Measurements from ENCODE around the gene C2CD4C. TPM values are rescaled to one million over a fixed set of nuclear protein-coding genes. Genes with fewer than 3 reads are reported as not detected.
"Not testable (repeated sequence)": the region's sequence is repeated elsewhere in the genome, so short reads cannot be mapped to it uniquely, and the experiment has no call there.

Gene C2CD4C
- total RNA-seq, 1 donor from 2014 or later, result 3.7 TPM

DNA sequence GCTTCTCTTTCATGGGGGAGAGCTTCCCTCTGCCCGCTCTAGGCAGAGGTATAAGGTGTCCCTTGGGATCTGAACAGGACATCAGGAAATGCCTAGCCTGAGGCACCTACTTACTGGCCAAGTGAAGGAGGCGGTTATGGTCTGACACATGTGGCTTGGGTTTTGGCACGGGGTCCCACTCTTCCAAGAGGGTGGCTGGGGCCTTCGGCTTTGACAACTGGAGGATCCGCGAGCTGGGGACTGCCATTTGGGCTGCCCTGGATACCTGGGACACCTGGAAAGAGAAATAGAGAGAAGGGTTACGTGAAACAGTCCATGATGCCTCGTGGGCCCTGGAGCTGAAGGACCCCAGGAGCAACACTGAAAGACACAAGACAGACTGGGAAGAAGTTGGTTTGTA, 42.0 kb downstream of the C2CD4C start:
- DNase-seq (ENCODE audit: low read depth in 2 of 2), result no peak

DNA sequence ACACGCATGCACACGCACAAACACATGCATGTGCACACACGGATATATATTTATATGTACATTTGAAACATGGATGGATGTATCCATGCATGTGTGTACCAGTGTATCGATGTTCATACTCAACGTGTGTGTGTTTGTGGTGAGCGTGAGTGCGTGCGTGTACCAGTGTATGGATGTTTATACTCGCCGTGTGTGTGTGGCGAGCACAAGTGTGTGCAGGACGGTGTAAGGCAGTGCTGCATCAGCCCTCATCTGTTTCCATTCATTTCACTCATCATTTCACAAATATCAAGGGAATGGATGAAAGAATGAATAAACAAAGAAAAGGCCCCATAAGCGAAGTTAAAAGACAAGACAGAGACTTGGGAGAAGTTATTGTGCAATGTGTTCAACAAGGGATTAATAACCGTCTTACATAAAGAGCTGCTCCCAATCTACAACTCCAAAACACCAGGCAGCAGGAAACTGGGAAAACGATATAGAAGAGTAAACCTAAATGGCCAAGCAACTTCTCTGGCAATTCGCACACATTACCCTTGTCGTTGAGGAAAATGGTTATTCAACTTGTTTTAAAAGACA, 42.7 kb downstream of the C2CD4C start:
- DNase-seq (ENCODE audit: low read depth in 2 of 2), result no peak

DNA sequence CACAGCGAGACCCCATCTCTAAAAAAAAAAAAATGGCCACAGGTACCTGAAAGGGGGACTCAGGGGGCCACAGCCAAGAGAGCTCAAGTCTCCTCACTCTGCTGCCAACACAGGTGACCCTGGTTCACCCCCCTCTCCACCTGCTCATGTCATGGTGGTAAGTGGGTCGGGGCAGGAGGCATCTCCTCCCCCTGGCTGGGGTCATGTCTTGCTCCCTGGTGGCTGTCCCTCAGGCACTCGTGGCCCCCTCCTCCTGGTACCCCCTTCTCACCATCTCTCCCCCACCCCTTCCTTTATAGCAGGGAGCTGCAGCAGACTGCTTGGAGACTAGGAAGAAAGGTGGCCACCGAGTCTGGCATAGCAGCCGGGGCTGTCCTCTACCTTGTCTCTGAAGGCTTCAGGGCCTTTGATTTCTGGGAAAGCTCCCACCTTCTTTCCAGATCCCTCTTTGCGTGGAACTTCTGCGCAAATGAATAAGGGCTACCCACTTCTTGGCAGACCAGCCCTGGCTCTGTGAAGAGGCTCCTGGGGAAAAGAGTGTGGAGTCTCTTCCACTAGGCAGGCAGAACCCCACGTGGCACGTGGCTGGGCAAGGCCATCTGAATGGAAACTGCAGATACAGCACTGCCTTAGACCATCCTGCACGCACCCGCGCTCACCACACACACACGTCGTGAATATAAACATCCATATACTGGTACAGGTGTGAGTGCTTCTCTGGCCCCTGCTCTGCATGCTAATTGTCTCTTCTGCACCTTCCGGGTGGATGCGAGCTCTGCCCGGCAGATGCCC, 44.3 kb downstream of the C2CD4C start:
- DNase-seq (ENCODE audit: low read depth in 2 of 2), result no peak

DNA sequence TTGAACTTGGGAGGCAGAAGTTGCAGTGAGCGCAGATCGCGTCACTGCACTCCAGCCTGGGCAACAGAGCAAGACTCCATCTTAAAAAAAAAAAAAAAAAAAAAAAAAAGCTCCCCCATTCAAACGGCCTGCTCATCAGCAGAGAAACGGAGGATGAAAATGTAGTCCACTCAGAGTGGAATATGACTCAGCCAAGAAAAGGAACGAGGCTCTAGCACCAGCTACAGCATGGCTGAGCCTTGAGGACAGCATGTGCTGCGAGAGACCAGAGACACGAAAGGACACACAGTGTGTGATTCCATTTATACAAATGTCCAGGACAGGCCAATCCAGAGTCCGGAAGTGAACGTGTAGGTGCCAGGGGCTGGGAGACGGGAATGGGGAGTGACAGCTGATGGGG, 46.3 kb downstream of the C2CD4C start:
- no peak for DNase-seq (ENCODE audit: low read depth in 2 of 2)

DNA sequence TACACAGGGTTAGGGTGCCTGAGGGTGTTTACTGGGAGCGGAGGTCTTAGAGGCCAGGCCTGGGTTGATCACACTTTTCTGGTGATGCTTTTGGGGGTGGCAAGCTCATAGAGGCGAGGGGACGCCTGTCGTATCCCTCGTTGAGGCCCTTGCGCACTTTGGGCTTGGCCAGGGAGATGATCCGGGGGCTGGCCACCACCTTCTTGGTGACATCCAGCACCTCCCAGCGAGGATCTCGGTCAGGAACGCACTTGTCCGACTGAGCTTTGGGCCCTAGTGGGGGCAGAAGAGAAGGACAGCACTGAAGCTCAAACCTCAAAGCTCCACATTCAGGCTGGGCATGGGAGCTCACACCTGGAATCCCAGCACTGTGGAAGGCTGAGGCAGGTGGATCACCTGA, 46.8 kb downstream of the C2CD4C start:
- no peak for DNase-seq (ENCODE audit: low read depth in 2 of 2)

DNA sequence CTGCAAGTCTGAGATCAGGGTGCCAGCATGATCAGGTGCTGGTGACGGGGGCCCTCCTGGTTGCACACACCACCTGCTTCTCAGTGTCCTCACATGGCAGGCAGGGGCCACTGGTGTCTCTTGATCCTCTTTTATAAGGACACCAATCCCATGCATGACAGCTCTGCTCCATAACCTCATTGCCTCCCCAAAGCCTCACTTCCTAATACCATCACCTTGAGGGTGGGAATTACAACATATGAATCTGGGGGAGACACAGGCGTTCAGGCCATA, 49.4 kb downstream of the C2CD4C start:
- no peak for DNase-seq (ENCODE audit: low read depth in 2 of 2)

DNA sequence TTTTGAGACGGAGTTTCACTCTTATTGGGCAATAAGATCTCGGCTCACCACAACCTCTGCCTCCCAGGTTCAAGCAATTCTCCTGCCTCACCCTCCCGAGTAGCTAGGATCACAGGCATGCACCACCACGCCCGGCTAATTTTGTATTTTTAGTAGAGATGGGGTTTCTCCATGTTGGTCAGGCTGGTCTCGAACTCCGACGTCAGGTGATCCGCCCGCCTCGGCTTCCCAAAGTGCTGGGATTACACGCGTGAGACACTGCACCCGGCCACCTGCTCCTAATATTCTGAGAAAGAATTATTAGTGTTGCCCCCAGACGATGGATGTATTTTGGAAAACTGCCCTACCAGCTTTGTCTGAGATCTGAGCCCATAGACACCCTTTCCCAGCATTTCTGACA, 53.4 kb downstream of the C2CD4C start:
- DNase-seq (ENCODE audit: low read depth in 2 of 2), result not testable (repeated sequence)

Other genes with a start within 250 kb of the C2CD4C start
- 20.5 and 36.7 TPM in 2 replicates for gene PLPP2, start 117.7 kb downstream of the C2CD4C start, total RNA-seq
- gene MIER2, start 64.4 kb downstream of the C2CD4C start, total RNA-seq, result 7.7 and 10.1 TPM in 2 replicates
- 7.6 and 35.0 TPM in 2 replicates for gene SHC2, start 51.9 kb upstream of the C2CD4C start, total RNA-seq
- 0.13 TPM in 1 of 2 replicates, not detected in the other for gene MADCAM1, start 87.3 kb upstream of the C2CD4C start, total RNA-seq
- gene TPGS1, start 98.3 kb upstream of the C2CD4C start, total RNA-seq, result 27.5 and 31.9 TPM in 2 replicates
- 85.2 and 89.6 TPM in 2 replicates for gene CDC34, start 122.6 kb upstream of the C2CD4C start, total RNA-seq
- gene GZMM, start 134.9 kb upstream of the C2CD4C start, total RNA-seq, result not detected in 2 replicates
- 205 and 268 TPM in 2 replicates for gene BSG, start 163.4 kb upstream of the C2CD4C start, total RNA-seq
- gene HCN2, start 180.7 kb upstream of the C2CD4C start, total RNA-seq, result 0.39 and 0.76 TPM in 2 replicates
- 19.3 and 23.9 TPM in 2 replicates for gene POLRMT, start 224.4 kb upstream of the C2CD4C start, total RNA-seq
- gene FGF22, start 230.7 kb upstream of the C2CD4C start, total RNA-seq, result not detected in 2 replicates

Measured in dermis microvascular lymphatic vessel endothelial cell (primary cell).